NCI-H510A (cell line): ENCODE data around the gene AXIN1.
"Not testable (repeated sequence)": the region's sequence is repeated elsewhere in the genome, so short reads cannot be mapped to it uniquely, and the experiment has no call there.

Experiments
- DNase-seq: peaks from one replicate; lab custom pipeline; 2025; lab: John Stamatoyannopoulos, UW

AXIN1 gene

DNA sequence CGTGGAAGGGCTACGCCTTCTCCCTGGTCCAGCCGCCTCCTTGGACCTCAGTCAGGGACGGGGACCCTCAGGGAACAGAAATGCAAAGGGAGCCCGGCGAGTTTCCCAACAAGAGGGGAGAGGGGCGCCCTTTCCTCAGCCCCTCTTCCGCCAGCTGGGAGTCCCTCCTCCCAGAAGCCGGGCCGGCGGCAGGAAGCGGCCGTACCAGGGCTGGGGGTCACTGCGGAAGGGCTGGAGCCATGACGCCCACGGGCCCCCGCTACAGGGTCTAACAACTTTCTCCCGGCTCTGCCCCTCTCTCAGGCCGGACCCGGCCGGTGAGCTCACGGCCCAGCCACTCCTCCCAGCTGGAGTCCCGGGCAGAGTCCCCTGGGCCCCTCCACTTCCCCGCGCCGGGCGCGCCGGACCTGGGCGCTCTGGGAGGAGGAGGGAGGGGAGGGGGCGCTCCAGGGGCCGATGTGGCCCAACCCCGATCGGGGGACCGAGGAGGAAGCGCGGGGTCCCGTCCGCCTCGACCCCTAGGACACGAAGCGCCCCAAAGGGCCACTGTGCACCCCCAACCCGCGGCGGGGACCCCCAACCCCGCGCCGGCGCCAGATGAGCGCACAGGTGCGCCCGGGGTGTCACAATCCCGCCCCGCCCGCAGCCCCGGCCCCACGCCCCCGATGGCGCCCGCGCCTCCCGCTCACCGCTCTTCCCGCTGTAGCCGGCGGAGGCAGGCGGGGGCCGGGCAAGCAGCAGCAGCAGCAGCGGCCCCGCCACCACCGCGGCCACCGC is 28.7 kb upstream of the AXIN1 start:
- no peak for DNase-seq

DNA sequence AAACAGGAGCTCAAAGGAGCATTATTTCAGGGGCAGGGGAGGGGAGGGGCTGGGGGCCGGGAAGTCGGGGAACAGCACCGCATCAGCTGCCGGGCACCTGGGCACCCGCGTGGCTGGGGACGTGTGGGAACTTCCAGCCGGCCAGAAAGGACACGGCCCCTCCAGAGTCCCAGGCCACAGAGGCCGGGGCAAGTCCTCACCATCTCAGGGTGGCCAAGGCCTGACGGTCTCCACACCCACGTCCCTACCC is 28.2 kb upstream of the AXIN1 start:
- no peak for DNase-seq

DNA sequence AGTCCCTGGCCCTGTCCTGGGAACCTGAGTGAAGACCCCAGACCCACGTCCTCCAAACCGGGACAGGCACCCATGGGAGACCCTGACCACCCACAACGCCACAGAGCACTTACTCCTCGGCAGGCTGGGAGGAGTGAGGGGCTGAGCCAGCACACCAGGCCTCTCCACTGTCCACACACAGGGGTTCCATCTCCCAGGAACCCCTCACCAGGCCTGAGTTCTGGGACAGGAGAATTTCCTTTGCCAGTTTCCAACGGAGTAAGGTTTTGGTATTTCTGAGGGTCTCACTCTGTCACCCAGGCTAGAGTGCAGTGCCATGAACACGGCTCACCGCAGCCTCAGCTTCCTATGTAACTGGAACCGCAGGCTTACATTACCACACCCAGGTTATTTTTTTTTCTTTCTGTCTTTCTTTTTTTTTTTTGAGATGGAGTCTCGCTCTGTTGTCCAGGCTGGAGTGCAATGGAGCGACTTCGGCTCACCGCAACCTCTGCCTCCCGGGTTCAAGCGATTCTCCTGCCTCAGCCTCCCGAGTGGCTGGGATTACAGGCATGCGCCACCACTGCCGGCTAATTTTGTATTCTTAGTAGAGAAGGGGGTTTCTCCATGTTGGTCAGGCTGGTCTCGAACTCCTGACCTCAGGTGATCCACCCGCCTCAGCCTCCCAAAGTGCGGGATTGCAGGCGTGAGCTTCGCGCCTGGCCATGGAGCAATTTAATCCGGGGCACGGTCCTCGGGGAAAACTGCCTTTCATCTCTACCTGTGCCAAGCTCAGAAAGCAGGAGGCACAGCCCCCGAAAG is 27.6 kb upstream of the AXIN1 start:
- DNase-seq: no peak

DNA sequence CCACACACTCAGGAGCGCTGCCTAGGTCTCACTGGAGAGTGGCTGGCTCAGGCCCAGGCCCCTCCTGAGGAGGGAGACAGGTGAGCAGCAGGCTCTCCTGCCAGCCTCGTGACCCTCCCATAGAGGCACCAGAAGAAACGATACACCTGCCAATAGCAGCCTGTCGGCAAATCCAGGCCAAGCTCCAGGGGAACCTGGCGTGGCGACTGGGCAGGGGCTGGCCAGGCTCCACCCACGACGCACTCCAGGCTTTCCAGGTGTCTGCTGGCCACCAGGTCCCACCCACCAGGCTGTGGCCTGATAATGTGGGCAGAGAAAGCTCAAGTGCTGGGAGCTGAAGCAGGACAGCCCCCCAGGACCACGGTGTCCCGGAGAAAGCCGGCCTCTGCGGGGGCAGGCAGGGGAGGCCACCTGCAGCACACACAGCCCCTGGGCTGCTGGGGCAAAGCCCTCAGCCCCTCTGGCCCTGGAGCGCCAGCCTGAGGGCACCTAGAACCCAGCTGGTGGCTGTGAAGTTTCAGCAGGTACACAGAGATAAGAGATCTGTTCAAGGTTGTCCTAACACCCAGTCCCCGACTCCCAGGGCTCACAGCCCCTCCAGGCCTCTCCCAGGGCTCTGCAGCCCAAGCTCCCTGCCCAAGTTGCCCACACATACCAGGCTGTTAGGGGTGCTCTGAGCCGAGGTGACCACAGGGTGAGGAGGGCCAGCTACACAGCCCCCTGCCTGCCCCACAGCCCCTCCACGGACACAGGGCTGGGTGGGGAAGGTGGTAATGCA is 26.8 kb upstream of the AXIN1 start:
- peak; percentile 87 for DNase-seq

DNA sequence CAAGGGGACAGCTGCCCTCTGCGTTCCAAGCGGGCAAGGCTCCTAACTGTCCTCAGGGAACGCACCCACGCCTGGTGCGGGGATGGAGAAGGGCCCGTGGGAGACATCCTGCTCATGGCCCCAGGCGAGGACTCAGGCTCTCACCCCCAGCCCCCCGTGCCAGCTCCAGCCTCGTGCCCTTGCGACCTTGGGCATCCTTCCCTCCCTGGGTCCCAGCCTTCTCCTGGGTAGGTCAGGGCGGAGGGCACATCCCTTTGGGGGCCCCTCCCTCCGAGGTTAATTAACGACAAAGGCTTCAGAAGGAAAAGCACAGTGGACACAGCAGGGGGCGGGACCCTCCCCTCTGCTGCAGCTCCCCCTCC is 26.3 kb upstream of the AXIN1 start:
- no peak for DNase-seq

DNA sequence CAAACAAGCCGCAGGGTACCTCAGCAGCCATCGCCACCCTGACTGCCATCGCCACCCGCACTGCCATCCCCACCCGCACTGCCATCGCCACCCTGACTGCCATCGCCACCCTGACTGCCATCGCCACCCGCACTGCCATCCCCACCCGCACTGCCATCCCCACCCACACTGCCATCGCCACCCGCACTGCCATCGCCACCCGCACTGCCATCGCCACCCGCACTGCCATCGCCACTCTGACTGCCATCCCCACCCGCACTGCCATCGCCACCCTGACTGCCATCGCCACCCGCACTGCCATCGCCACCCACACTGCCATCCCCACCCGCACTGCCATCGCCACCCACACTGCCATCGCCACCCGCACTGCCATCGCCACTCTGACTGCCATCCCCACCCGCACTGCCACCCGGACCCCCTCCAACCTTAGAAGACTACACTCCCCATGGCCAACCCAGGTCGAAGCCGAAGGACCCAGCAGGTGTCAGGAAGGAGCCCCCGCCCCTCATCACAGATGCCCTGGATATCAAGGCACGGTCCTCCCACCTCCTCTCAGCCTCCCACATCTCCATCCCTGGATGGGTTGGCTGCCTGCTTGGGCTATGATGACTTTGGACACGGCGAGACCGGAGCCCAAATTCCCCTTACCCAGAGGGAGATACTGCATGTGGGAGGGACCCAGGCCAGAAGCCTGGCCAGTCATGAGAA is 25.7 kb upstream of the AXIN1 start:
- DNase-seq: not testable (repeated sequence)

DNA sequence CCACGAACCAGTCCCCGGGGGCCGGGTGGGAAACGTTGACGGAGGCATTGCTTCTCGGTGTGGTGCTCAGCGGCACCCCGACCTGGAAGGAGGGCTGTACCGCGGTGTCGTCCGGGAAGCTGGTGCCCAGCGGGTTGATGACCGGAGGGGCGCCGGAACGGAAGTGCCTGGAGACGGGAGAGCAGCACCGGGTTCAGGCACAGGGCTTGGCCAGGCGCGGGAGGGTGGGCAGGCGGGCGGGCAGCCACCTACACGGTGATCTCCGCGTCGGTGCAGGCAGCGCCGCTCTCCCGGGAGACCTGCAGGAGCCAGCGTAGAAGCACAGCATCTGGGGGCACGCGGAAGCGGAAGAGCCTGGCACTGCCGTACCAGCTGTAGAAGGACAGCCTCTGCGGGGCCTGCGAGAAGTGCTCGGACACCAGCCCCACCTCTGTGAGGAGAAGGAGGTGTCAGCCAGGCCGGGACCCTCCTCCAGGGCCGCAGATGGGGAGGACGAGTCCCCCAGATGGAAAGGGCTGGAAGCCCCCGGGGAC is 25.0 kb upstream of the AXIN1 start:
- DNase-seq: no peak

DNA sequence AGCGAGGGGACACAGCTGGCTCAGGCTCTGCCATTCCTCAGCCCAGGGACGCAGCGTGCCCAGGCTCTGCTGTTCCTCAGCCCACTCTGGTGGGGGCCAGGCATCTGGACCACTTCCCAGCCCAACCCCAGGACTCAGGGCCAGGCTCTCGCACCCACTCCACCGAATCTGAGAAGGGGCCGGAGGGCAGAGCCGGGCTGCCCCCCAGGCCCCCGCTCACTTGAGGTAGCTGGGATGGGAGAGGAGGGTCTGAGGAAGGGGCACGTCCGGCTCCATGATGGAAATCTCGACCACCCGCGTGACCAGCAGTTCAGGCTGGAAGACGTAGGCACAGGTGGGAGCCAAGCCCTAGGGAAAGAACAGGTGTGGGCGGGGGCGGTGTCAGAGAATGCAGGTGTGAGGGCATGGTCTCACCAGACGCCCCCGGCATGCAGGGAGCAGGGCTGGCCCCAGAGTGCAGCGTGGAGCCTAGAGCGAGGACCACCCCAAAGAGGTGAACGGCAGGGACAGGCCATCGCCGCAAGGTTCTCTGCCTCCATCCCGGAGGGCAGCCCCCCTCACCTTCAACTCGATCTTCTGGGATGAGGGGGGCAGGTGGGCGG is 24.4 kb upstream of the AXIN1 start:
- DNase-seq: no peak

DNA sequence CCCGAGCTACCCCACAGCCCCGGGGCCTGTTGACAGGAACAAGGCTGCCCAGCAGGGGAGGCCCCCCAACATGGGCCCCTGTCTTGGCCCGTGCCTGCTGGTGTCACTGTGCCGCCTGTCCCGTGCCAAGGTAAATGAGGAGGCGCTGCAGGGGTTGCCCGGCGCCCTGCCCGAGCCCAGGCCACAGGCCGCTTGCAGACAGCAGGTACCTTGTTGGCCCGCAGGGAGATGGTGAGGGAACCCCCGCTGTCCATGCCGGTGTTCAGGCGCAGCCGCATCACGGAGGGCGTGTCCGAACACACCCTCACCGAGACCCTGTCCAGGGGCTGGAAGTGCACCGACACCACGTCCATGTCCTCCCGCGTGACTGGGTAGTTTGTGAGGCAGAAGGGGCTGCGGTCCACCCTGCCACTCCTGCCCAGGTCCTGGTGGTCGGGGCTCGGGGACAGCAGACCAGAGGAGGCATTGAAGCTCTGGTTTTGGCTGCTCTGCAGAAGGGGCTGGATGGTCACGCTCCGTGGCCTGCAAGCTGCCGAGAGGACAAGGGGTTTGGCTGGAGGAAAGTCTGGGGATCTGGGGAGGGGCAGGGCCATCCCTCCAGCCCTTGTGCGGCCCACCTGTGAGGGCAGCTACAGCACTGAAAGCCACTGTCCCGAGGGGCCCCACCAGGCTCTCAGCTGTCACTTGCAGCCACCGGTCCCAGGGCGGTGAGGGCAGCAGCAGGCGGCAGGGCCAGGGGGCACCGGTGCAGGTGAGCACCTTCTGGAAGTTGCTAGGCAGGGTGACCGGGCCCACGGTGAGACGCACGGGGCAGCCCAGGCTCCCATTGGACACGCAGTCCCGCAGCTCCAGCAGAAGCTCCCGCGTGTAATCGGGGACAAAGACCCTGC is 23.6 kb upstream of the AXIN1 start:
- DNase-seq: no peak

DNA sequence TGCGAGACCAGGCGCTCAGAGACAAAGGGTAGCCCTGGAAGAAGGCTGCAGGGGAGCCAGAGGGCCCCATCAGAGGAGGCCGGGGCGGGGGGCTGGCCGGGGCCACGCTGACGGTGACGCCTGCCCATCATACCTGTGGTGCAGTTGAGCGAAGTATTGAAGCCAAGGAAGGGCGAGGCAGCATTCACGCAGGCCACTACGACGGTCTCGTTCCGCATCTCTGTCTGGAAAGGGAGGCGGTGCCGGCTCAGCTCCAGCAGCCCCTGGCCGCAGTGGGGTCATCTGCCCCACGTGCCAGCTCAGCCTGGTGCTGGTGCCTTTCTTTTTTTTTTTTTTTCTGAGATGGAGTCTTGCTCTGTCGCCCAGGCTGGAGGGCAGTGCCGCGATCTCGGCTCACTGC is 22.7 kb upstream of the AXIN1 start:
- DNase-seq: no peak

DNA sequence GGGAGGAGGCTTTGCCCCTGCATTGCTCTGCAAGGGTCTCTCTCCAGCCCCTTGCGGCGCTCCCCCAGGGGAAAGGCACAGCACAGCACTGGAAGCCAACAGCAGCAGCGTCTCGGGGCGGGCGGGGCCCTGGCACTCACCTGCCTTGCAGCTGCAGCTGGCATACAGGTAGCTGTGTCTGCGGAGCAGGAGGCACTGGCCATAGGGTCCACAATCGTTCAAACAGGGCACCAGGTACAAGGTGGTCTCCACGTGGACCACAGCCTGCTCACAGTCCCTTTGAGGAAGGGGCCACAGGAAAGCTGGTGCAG is 22.0 kb upstream of the AXIN1 start:
- DNase-seq: no peak

DNA sequence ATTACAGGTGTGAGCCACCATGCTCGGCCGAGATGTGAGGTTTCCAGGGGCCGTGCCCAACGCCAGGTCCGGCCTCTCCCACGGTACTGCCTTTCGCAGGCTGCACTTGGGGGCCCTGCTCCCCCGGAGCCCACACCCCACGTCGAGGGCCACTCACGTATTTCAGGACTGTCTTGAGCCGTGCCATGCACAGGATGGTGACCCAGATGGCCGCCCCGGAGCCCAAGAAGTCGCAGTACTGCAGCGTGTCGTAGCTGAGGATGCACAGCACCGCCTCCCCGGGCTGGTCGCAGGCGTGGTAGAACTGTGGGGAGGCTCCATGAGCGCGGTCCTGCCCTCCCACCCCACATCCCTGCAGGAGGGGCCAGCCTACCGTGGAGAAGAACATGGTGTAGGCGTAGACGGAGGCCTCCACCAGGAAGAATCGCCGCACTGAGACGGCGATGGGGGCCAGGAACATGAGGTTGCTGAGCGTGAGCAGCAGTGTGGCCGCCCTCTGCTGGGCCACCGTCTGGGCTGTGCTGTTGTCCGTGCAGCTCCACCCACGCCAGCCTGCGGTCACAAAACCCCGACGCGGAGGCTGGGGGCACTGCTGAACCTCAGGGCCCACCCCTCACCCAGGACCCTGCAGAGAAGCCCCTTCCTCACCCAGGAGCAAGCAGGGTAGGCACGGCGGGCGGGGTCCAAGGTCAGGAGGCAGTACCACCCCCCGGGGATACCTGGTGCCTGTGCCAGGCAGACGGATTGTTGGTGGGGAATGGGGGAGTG is 21.5 kb upstream of the AXIN1 start:
- no peak for DNase-seq

DNA sequence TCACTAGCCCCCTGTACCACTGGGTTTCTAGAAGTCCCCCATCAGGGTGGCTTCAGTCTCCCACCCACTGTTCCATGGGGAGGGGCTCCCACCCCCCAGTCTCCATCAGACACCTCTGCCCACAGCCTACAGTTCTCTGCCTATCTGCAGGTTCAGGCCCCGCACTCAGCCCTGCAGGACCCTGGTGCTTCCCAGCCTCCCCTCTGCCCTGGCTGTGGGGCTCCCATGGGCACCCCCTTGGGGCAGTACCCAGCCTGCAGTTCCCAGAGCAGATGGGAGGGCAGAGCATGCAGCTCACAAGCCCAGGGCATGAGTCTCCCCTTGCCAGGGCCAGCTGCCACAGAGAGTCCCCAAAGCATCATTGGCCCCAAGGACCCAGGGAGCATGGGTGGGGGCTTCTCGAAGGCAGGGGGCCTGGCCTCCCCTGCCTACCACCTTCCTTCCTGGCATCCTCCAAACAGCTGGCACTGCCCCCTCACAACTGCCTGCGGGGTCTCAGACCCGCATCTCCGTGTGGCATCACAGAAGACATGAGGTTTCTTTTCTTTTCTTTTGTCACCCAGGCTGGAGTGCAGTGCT is 20.6 kb upstream of the AXIN1 start:
- no peak for DNase-seq

DNA sequence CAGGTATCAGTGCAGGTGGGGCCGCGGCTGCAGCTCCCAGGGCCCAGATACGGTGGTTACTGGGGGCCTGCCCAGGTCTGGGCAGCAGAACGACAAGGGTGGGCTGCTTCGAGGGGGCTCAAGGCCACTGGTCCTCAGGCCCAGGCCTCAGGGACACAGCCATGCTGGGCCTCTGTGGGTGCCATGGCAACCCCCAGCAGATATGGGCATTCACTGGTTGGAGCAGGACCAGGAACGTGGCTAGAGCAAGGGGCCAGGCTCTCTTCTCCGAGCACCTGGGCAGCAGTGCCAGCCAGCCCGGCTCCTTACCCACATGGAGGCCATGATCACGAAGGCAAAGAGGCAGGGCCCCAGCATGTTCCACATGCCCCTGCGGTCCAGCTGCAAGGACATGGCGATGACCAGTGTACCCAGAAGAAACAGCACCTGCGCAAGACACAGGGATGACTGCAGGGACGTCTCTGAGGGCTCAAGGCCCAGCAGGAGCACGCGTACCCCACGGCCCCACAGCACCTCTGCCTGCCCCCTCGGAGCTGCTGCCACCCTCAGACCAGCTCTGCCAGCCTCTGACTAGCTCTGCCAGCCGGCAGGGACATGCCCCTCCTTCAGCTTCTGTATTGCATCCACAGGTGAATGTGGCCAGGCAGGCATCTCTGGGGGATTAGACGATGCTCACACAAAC is 19.9 kb upstream of the AXIN1 start:
- DNase-seq: no peak

DNA sequence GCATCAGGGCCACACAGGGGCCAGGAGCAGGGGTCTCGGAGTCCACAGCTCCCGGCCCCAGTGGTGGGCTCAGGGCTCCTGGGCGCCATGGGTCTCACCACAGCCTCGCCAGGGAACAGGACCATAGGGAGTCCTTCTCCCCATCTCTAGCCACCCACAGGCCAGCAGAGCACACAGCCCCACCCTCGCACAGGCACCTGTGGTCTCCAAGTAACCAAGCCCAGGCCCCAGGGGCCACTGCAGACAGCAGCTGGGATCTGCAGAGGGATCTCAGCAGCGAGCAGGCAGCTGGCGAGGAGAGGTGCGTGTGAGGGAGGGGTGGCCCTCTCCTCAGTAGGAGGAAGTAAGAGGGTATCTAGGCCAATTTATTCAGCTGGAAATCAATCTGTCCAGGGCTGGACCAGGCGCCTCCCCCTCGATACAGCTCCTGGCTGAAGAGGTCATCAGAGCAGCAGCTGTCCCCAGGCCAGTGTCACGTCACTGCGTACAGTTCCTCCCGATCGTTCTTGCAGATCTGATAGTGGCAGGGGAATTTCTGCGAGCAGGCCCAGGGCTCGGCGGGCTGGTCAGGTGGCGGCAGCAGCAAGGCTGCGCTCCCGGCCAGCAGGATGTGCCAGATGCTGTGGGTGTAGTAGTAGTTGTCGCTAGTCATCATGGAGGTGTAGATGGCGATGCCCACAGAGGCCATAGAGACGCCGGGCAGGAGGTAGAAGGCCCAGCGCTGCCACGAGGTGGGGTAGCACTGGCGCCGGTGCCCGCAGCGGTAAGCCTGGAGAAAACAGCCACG is 19.2 kb upstream of the AXIN1 start:
- DNase-seq: peak; percentile 73

DNA sequence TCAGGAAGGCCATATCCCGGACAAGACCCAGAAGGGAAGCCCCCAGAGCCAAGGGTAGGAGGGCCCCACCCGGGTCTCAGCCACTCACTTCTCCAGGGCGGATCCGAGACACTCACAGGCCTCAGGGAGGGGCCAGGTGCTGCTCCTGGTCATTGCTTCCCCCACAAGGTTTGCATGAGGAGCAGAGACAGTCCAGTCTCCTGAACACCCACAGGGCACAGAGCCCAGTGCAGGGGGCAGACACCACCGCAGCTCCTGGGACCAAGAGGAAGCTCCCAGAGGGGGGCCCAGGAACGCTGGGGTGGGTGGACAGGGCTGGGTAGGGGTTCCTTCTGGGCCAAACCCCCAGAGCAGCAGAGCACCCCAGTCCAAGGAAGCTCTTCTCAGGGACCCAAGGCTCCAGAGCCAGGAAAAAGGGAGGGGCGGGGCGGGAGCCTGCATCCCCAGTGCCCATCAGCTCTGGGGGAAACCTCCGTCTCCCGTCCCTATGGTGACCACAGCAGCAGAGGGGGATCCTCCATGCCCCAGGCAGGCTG is 18.5 kb upstream of the AXIN1 start:
- DNase-seq: no peak

DNA sequence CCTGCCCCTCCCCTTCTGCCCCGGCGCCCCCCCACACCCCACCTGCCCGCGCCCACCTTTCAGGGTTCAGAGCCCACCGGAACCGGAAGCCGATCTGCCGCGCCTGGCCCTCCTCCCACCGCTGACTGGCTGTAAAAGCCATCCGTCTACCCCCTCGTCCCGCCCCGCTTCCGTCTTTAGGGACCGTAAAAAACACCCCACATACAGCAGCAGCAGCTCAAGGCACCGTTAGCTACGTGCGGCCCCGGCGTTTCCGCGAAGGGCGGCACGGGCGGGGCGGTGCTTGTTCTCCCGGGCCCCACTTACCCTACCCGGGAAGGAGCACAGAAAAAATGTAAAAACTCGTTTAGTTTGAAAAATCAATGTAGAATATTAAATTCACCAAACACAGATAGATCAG is 17.9 kb upstream of the AXIN1 start, which contains the start of gene MRPL28:
TSS of gene MRPL28 (minus strand) at position 96 of the 400 bp plus-strand sequence. CDS start 320 bp downstream, outside the sequence.
- peak; percentile 79 for DNase-seq

DNA sequence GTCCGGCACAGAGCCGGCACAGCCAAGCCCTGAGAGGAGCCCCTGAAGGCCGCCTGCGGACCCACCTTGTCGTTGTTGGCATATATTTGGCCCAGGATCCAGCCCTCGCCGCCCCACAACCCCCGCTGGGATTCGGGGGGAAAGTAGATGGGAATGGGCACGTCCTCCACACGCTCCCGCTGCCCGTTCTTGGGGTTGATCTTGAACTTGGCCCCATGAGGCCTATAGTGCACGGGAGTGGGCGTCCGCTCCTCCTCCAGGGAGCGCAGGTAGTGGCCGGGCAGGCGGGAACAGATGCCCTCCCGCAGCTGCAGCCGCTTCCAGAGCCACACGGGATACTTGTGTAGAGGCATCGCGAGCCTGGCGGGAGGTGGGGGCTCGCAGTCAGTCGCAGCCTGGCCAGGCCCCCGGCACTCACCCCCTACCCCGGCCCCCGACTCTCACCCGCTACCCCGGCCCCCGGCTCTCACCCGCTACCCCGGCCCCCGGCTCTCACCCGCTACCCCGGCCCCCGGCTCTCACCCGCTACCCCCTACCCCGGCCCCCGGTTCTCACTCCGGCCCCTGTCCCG is 17.4 kb upstream of the AXIN1 start:
- DNase-seq: no peak
